IMR-90 (cell line): ENCODE data around the gene TMEM130.

ENCODE experiments used
- BHLHE40 ChIP-seq: fragments of 150-350 bp; IDR thresholded peaks from 2 replicates; pipeline ENCODE4 v1.6.1; 2016; ENCODE audit warnings: mild to moderate bottlenecking, low read depth, low read length
- CEBPB ChIP-seq: IDR thresholded peaks from 2 replicates; pipeline ENCODE4 v1.6.1; 2012; ENCODE audit warnings: low read depth, low read length, improper control_type of control experiment
- CHD1 ChIP-seq: IDR thresholded peaks from 2 replicates; pipeline ENCODE4 v1.6.1; 2012; ENCODE audit warnings: low read depth, low read length, improper control_type of control experiment
- FOS ChIP-seq: fragments of 150-350 bp; IDR thresholded peaks from 2 replicates; pipeline ENCODE4 v1.6.1; 2016; ENCODE audit warnings: low read depth, low read length
- MAFK ChIP-seq: IDR thresholded peaks from 2 replicates; pipeline ENCODE4 v1.6.1; 2012; ENCODE audit warnings: low read depth, low read length, improper control_type of control experiment
- MAZ ChIP-seq: IDR thresholded peaks from 2 replicates; pipeline ENCODE4 v1.6.1; 2012; ENCODE audit warnings: low read depth, mild to moderate bottlenecking, low read length, improper control_type of control experiment, moderate library complexity, borderline replicate concordance
- MXI1 ChIP-seq: IDR thresholded peaks from 2 replicates; pipeline ENCODE4 v1.6.1; 2012; ENCODE audit warnings: low read depth, mild to moderate bottlenecking, low read length, moderate library complexity, borderline replicate concordance
- NFE2L2 ChIP-seq: fragments of 150-350 bp; IDR thresholded peaks from 2 replicates; pipeline ENCODE4 v1.6.1; 2016; ENCODE audit warnings: low read depth, mild to moderate bottlenecking, low read length
- POLR2A ChIP-seq: IDR thresholded peaks from 2 replicates; pipeline ENCODE4 v1.6.1; 2012; ENCODE audit warnings: mild to moderate bottlenecking, low read depth, low read length
- RAD21 ChIP-seq: IDR thresholded peaks from 2 replicates; pipeline ENCODE4 v1.6.1; 2012; ENCODE audit warnings: low read length, improper control_type of control experiment
- RFX5 ChIP-seq: IDR thresholded peaks from 2 replicates; pipeline ENCODE4 v1.8.0; 2012; ENCODE audit warnings: low read depth, mild to moderate bottlenecking, low read length, moderate library complexity
- SMC3 ChIP-seq: fragments of 150-350 bp; IDR thresholded peaks from 2 replicates; pipeline ENCODE4 v1.6.1; 2016; ENCODE audit warnings: low read depth, mild to moderate bottlenecking, antibody characterized with exemption, low read length, moderate library complexity
- TF ChIP-seq, protein P1 (sequence below): fragments of 150-350 bp; IDR thresholded peaks from 2 replicates; pipeline ENCODE4 v1.6.1; 2017; ENCODE audit warnings: mild to moderate bottlenecking, antibody characterized with exemption, low read length, low read depth
- TF ChIP-seq, protein P2 (sequence below): conservative IDR thresholded peaks from 2 replicates; pipeline ENCODE4 v1.5.1; 2012; ENCODE audit warnings: mild to moderate bottlenecking, low read depth, low read length, improper control_type of control experiment

DNA sequence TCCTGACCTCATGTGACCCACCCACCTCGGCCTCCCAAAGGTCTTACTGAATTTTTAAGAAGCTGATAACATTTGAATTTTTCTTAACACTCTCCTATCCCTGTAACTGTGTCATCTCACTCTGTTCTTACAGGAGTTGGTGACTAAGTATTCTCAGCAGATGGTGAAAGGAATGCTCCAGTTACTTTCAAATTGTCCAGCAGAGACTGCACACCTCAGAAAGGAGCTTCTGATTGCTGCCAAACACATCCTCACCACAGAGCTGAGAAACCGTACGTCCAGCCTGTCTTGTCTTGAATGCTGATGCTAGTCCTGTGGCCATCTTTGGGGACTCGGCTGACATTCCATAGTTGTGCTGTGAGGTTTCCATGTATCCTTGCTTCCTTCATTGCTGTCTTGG lies 33.4 kb upstream of the TMEM130 start:
- TF ChIP-seq, protein P1, sequence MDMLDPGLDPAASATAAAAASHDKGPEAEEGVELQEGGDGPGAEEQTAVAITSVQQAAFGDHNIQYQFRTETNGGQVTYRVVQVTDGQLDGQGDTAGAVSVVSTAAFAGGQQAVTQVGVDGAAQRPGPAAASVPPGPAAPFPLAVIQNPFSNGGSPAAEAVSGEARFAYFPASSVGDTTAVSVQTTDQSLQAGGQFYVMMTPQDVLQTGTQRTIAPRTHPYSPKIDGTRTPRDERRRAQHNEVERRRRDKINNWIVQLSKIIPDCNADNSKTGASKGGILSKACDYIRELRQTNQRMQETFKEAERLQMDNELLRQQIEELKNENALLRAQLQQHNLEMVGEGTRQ: no peak
- TF ChIP-seq, protein P2, sequence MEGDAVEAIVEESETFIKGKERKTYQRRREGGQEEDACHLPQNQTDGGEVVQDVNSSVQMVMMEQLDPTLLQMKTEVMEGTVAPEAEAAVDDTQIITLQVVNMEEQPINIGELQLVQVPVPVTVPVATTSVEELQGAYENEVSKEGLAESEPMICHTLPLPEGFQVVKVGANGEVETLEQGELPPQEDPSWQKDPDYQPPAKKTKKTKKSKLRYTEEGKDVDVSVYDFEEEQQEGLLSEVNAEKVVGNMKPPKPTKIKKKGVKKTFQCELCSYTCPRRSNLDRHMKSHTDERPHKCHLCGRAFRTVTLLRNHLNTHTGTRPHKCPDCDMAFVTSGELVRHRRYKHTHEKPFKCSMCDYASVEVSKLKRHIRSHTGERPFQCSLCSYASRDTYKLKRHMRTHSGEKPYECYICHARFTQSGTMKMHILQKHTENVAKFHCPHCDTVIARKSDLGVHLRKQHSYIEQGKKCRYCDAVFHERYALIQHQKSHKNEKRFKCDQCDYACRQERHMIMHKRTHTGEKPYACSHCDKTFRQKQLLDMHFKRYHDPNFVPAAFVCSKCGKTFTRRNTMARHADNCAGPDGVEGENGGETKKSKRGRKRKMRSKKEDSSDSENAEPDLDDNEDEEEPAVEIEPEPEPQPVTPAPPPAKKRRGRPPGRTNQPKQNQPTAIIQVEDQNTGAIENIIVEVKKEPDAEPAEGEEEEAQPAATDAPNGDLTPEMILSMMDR: no peak
- TF ChIP-seq RFX5 (no peak), BHLHE40 (no peak), POLR2A (no peak), CEBPB (no peak), MXI1 (no peak), MAZ (no peak), FOS (no peak), CHD1 (no peak), NFE2L2 (no peak), RAD21 (no peak), MAFK (no peak), SMC3 (no peak)
